Mesenchymal stem cell (in vitro differentiated cells and primary cell): ENCODE results near the gene EMB.
"Not testable (repeated sequence)": the region's sequence is repeated elsewhere in the genome, so short reads cannot be mapped to it uniquely, and the experiment has no call there.

Experiments
- DNase-seq: peaks from one replicate; pipeline ENCODE4 v3.0.0-alpha.2; 2013
- H2AFZ ChIP-seq: one replicate; pipeline ENCODE4 v1.6.1; 2013; ENCODE audit warnings: low read depth, mild to moderate bottlenecking, control low read depth, inconsistent platforms, low read length, moderate library complexity
- H2AK5ac ChIP-seq: 2 replicates; pipeline ENCODE4 v1.6.1; 2013; ENCODE audit warnings: low read length, moderate library complexity, mild to moderate bottlenecking, inconsistent platforms; ENCODE audit not compliant: severe bottlenecking
- H2BK120ac ChIP-seq: one replicate; pipeline ENCODE4 v1.6.1; 2013; ENCODE audit warnings: low read depth, mild to moderate bottlenecking, inconsistent platforms, low read length, moderate library complexity
- H2BK12ac ChIP-seq, 2 experiments: one replicate each; pipeline ENCODE4 v1.6.1; 2013; ENCODE audit warnings: inconsistent platforms in 2 of 2, low read length in 2 of 2, mild to moderate bottlenecking in 2 of 2, moderate library complexity in 2 of 2, control low read depth in 1 of 2
- H2BK15ac ChIP-seq: one replicate; pipeline ENCODE4 v1.6.1; 2013; ENCODE audit warnings: mild to moderate bottlenecking, low read depth, inconsistent platforms; ENCODE audit not compliant: poor library complexity, severe bottlenecking
- H2BK5ac ChIP-seq: 2 replicates; pipeline ENCODE4 v1.6.1; 2013; ENCODE audit warnings: low read depth, mild to moderate bottlenecking, low read length, control low read depth, inconsistent platforms; ENCODE audit not compliant: poor library complexity, severe bottlenecking
- H3K14ac ChIP-seq, 2 experiments: one replicate each; pipeline ENCODE4 v1.6.1; 2013; ENCODE audit warnings: inconsistent platforms in 2 of 2, low read length in 2 of 2, control low read depth in 1 of 2, mild to moderate bottlenecking in 1 of 2, moderate library complexity in 1 of 2
- H3K18ac ChIP-seq, 2 experiments: one replicate each; pipeline ENCODE4 v1.6.1; 2013; ENCODE audit warnings: inconsistent platforms in 2 of 2, low read length in 2 of 2, control low read depth in 1 of 2, low read depth in 1 of 2, mild to moderate bottlenecking in 1 of 2
- H3K23ac ChIP-seq, 2 experiments: one replicate each; pipeline ENCODE4 v1.6.1; 2013; ENCODE audit warnings: inconsistent platforms in 2 of 2, low read length in 2 of 2, mild to moderate bottlenecking in 2 of 2, moderate library complexity in 2 of 2, control low read depth in 1 of 2
- H3K27ac ChIP-seq: 2 replicates; pipeline ENCODE4 v1.5.1; 2013; ENCODE audit warnings: mild to moderate bottlenecking, moderate library complexity, low read length, control low read depth, inconsistent platforms; ENCODE audit not compliant: poor library complexity, severe bottlenecking
- H3K27me3 ChIP-seq, 2 experiments: 2 replicates each; pipeline versions ENCODE4 v1.6.1 to v1.7.0; 2013; ENCODE audit warnings: low read length in 2 of 2, mild to moderate bottlenecking in 2 of 2, moderate library complexity in 2 of 2, control low read depth in 1 of 2, inconsistent platforms in 1 of 2; ENCODE audit not compliant: control insufficient read depth in 1 of 2, insufficient read depth in 1 of 2
- H3K36me3 ChIP-seq, 2 experiments: 2 replicates each; pipeline versions ENCODE4 v1.6.1 to v1.7.0; 2013; ENCODE audit warnings: low read length in 2 of 2, control low read depth in 1 of 2, inconsistent platforms in 1 of 2, low read depth in 1 of 2, mild to moderate bottlenecking in 1 of 2; ENCODE audit not compliant: insufficient read depth in 2 of 2, control insufficient read depth in 1 of 2
- H3K4ac ChIP-seq, 2 experiments: one replicate each; pipeline ENCODE4 v1.6.1; 2013; ENCODE audit warnings: inconsistent platforms in 2 of 2, low read length in 2 of 2, mild to moderate bottlenecking in 2 of 2, moderate library complexity in 2 of 2, control low read depth in 1 of 2, low read depth in 1 of 2
- H3K4me1 ChIP-seq: 2 replicates; pipeline ENCODE4 v1.6.1; 2013; ENCODE audit warnings: low read depth, low read length, control low read depth; ENCODE audit not compliant: control insufficient read depth, insufficient read depth
- H3K4me2 ChIP-seq: 2 replicates; pipeline ENCODE4 v1.6.1; 2013; ENCODE audit warnings: low read length, mild to moderate bottlenecking, inconsistent platforms; ENCODE audit not compliant: poor library complexity, severe bottlenecking
- H3K4me3 ChIP-seq, 2 experiments: 2 replicates each; pipeline versions ENCODE4 v1.5.1 to v1.7.0; 2013; ENCODE audit warnings: low read length in 2 of 2, mild to moderate bottlenecking in 2 of 2, control low read depth in 1 of 2, low read depth in 1 of 2; ENCODE audit not compliant: insufficient read depth in 1 of 2
- H3K79me1 ChIP-seq: replicated peaks from 2 replicates; pipeline ENCODE4 v1.6.1; 2013; ENCODE audit warnings: mild to moderate bottlenecking, control low read depth, low read length, inconsistent platforms; ENCODE audit not compliant: poor library complexity, severe bottlenecking
- H3K9ac ChIP-seq: 2 replicates; pipeline ENCODE4 v1.7.0; 2013; ENCODE audit warnings: mild to moderate bottlenecking, low read length, moderate library complexity
- H3K9me3 ChIP-seq: 2 replicates; pipeline ENCODE4 v1.7.0; 2013; ENCODE audit warnings: mild to moderate bottlenecking, low read length; ENCODE audit not compliant: control insufficient read depth
- H4K8ac ChIP-seq: one replicate; pipeline ENCODE4 v1.6.1; 2013; ENCODE audit warnings: inconsistent platforms, mild to moderate bottlenecking, low read length, moderate library complexity
- H4K91ac ChIP-seq: one replicate; pipeline ENCODE4 v1.6.1; 2013; ENCODE audit warnings: mild to moderate bottlenecking, low read length, inconsistent platforms
- WGBS: methylation state at CpG from one replicate; pipeline ENCODE4 v1.1.7; 2013; ENCODE audit warnings: mixed read lengths; 5-methylcytosine and 5-hydroxymethylcytosine counted together

Gene EMB

GRCh38 chr5:50458372-50458771 lies 17.3 kb upstream of the EMB start:
- H2BK12ac ChIP-seq, H3K4me3 ChIP-seq, H4K8ac ChIP-seq, H2BK15ac ChIP-seq, H3K23ac ChIP-seq, H4K91ac ChIP-seq, H3K9me3 ChIP-seq, H3K36me3 ChIP-seq, H3K79me1 ChIP-seq, H2BK120ac ChIP-seq, H3K4me2 ChIP-seq, H3K9ac ChIP-seq, H2AK5ac ChIP-seq, DNase-seq, H2AFZ ChIP-seq, H3K4me1 ChIP-seq, H3K18ac ChIP-seq, H3K27me3 ChIP-seq, H3K4ac ChIP-seq, H3K27ac ChIP-seq, H3K14ac ChIP-seq, H2BK5ac ChIP-seq: not testable (repeated sequence)
- WGBS: 79% methylated on average over 9 of the region's 9 CpGs

GRCh38 chr5:50449241-50449640 lies 8.2 kb upstream of the EMB start:
- H3K27me3 ChIP-seq, H2BK12ac ChIP-seq, H4K8ac ChIP-seq, H3K27ac ChIP-seq, H2BK5ac ChIP-seq, H2BK120ac ChIP-seq, H3K23ac ChIP-seq, H3K9me3 ChIP-seq, H2BK15ac ChIP-seq, H3K18ac ChIP-seq, H3K14ac ChIP-seq, H3K79me1 ChIP-seq, H3K4ac ChIP-seq, H2AFZ ChIP-seq, H3K4me2 ChIP-seq, H4K91ac ChIP-seq, H3K9ac ChIP-seq, H3K4me3 ChIP-seq, DNase-seq, H3K4me1 ChIP-seq, H3K36me3 ChIP-seq, H2AK5ac ChIP-seq: not testable (repeated sequence)
- WGBS: 64% methylated on average over 3 of the region's 3 CpGs

GRCh38 chr5:50447941-50448340 lies 6.9 kb upstream of the EMB start:
- no peaks in the 10 kb centered on the region for H3K9me3 ChIP-seq
- H3K27me3 ChIP-seq: no peaks in the 10 kb centered on the region
- no peak overlapping the region for H3K18ac ChIP-seq
- H2BK12ac ChIP-seq: no peak overlapping the region
- no peak overlapping the region for H4K91ac ChIP-seq
- no peak overlapping the region for H2BK120ac ChIP-seq
- no peak overlapping the region for H2AFZ ChIP-seq
- no peak overlapping the region for H4K8ac ChIP-seq
- H3K9ac ChIP-seq: no peak overlapping the region
- H2BK15ac ChIP-seq: no peak overlapping the region
- H3K4me2 ChIP-seq: no peak overlapping the region
- no peak overlapping the region for H2BK5ac ChIP-seq
- H3K4ac ChIP-seq: no peak overlapping the region
- no peak overlapping the region for H3K4me3 ChIP-seq
- H3K4me1 ChIP-seq: no peaks in the 10 kb centered on the region
- H2AK5ac ChIP-seq: no peak overlapping the region
- no peaks in the 10 kb centered on the region for H3K36me3 ChIP-seq
- no peaks in the 10 kb centered on the region for H3K79me1 ChIP-seq
- WGBS: 87% methylated on average over 7 of the region's 7 CpGs
- H3K14ac ChIP-seq: no peak overlapping the region
- no peak for DNase-seq
- H3K23ac ChIP-seq: no peak overlapping the region
- H3K27ac ChIP-seq: no peak overlapping the region

GRCh38 chr5:50447228-50447627 lies 6.1 kb upstream of the EMB start:
- no peak overlapping the region for H4K8ac ChIP-seq
- no peak overlapping the region for H3K14ac ChIP-seq
- no peak overlapping the region for H2BK120ac ChIP-seq
- H3K4me2 ChIP-seq: no peak overlapping the region
- no peak overlapping the region for H3K18ac ChIP-seq
- no peak overlapping the region for H3K9ac ChIP-seq
- H3K27me3 ChIP-seq: no peaks in the 10 kb centered on the region
- no peaks in the 10 kb centered on the region for H3K36me3 ChIP-seq
- no peak overlapping the region for H2AFZ ChIP-seq
- no peaks in the 10 kb centered on the region for H3K79me1 ChIP-seq
- DNase-seq: no peak
- no peaks in the 10 kb centered on the region for H3K4me1 ChIP-seq
- no peak overlapping the region for H3K4ac ChIP-seq
- no peak overlapping the region for H2BK12ac ChIP-seq
- H3K23ac ChIP-seq: no peak overlapping the region
- no peak overlapping the region for H3K27ac ChIP-seq
- H2AK5ac ChIP-seq: no peak overlapping the region
- H2BK5ac ChIP-seq: no peak overlapping the region
- no peaks in the 10 kb centered on the region for H3K9me3 ChIP-seq
- no peak overlapping the region for H2BK15ac ChIP-seq
- H4K91ac ChIP-seq: no peak overlapping the region
- no peak overlapping the region for H3K4me3 ChIP-seq
